K562 (cell line): Measurements from ENCODE around the gene DSEL. TPM values are rescaled to one million over a fixed set of nuclear protein-coding genes. Genes with fewer than 3 reads are reported as not detected.

Experiments
- ATAC-seq: fragments of 200-7000 bp; cut with Tn5 transposase; 3 replicates; pipeline ENCODE4 v1.9.1; 2020; ENCODE audit warnings: moderate library complexity
- BruUV-seq: library from RNA; stranded (reverse); fragments of 400-500 nt; replicated peaks from 2 replicates; lab custom pipeline; 2021; lab: Mats Ljungman, UMichigan
- CTCF ChIA-PET: fragments of 300-600 bp; formaldehyde crosslinking; extraction: SDS; loops from one replicate; lab custom pipeline; 2021; ENCODE audit warnings: low intra/inter-chr PET ratio; lab: Yijun Ruan, JAX
- POLR2A ChIA-PET: fragments of 300-600, 350-650 bp; sonication (Branson Sonifier 250); formaldehyde crosslinking; extraction: SDS; loops from one replicate; lab custom pipeline; 2021; ENCODE audit warnings: antibody characterized with exemption, inconsistent platforms; lab: Yijun Ruan, JAX
- DNase-seq, 4 experiments: peaks; one replicate each; pipeline versions ENCODE4 v3.0.0 to v3.0.0-alpha.2; 2011 to 2018; ENCODE audit warnings: low spot score in 3 of 4, mixed read lengths in 3 of 4; ENCODE audit errors: extremely low read depth in 1 of 4
- FAIRE-seq: peaks from 2 replicates; lab custom pipeline; 2011; peaks lifted over from hg19 to GRCh38; lab: Jason Lieb, UNC
- H2AFZ ChIP-seq: 2 replicates; pipeline ENCODE4 v1.6.0; 2011; ENCODE audit warnings: low read depth, low read length, control low read depth, inconsistent platforms
- H3K27ac ChIP-seq: fragments of 200-600 bp; 3 replicates; pipeline ENCODE4 v1.8.0; 2011; ENCODE audit warnings: low read depth, mild to moderate bottlenecking, control low read depth, inconsistent platforms, low read length, moderate library complexity, mixed read lengths; ENCODE audit errors: extremely low read depth
- H3K27me3 ChIP-seq, 2 experiments: fragments of 300-600 bp in 1 of 2; 2 replicates in 1 of 2; 3 replicates in 1 of 2; pipeline versions ENCODE4 v1.6.0 to v1.8.0; 2011; ENCODE audit warnings: inconsistent platforms in 2 of 2, low read length in 2 of 2, mild to moderate bottlenecking in 1 of 2, mixed read lengths in 1 of 2, moderate library complexity in 1 of 2; ENCODE audit not compliant: control insufficient read depth in 2 of 2, insufficient read depth in 2 of 2
- H3K36me3 ChIP-seq: fragments of 300-600 bp; 3 replicates; pipeline ENCODE4 v1.8.0; 2011; ENCODE audit warnings: mild to moderate bottlenecking, low read length, inconsistent platforms; ENCODE audit not compliant: control insufficient read depth, insufficient read depth
- H3K4me1 ChIP-seq, 2 experiments: fragments of 200-600 bp in 1 of 2; replicated peaks in 1 of 2; 2 replicates in 1 of 2; 3 replicates in 1 of 2; pipeline versions ENCODE4 v1.5.1 to v1.8.0; 2011; ENCODE audit warnings: inconsistent platforms in 2 of 2, low read length in 2 of 2, mild to moderate bottlenecking in 1 of 2, mixed read lengths in 1 of 2, moderate library complexity in 1 of 2; ENCODE audit not compliant: control insufficient read depth in 2 of 2, insufficient read depth in 2 of 2
- H3K4me2 ChIP-seq: 2 replicates; pipeline ENCODE4 v1.6.1; 2011; ENCODE audit warnings: low read length, control low read depth, inconsistent platforms, mixed read lengths; ENCODE audit not compliant: insufficient read depth
- H3K4me3 ChIP-seq: fragments of 200-600 bp; sonication (generic), shearing (Covaris generic); 2 replicates; pipeline ENCODE4 v1.5.1; 2016; ENCODE audit warnings: control low read depth, inconsistent platforms
- H3K79me2 ChIP-seq: fragments of 200-600 bp; 3 replicates; pipeline ENCODE4 v1.8.0; 2011; ENCODE audit warnings: low read length, inconsistent platforms; ENCODE audit not compliant: control insufficient read depth, insufficient read depth
- H3K9ac ChIP-seq, 2 experiments: 2 replicates each; pipeline versions ENCODE4 v1.6.0 to v1.6.1; 2011; ENCODE audit warnings: low read depth in 2 of 2, low read length in 2 of 2, control low read depth in 1 of 2, inconsistent platforms in 1 of 2, mild to moderate bottlenecking in 1 of 2, mixed read lengths in 1 of 2; ENCODE audit not compliant: insufficient read depth in 1 of 2
- H3K9me1 ChIP-seq: one replicate; pipeline ENCODE4 v1.6.0; 2011; ENCODE audit warnings: inconsistent platforms, mild to moderate bottlenecking, low read length, moderate library complexity; ENCODE audit not compliant: control insufficient read depth, insufficient read depth
- H3K9me3 ChIP-seq: replicated peaks from 2 replicates; pipeline ENCODE4 v1.5.1; 2011; ENCODE audit warnings: low read depth, low read length, inconsistent platforms; ENCODE audit not compliant: control insufficient read depth, insufficient read depth
- H4K20me1 ChIP-seq: replicated peaks from 2 replicates; pipeline ENCODE4 v1.6.1; 2011; ENCODE audit warnings: low read length, inconsistent platforms, mixed read lengths; ENCODE audit not compliant: control insufficient read depth, insufficient read depth
- BHLHE40 ChIP-seq: IDR thresholded peaks from 2 replicates; pipeline ENCODE4 v1.6.1; 2011; ENCODE audit warnings: low read length, improper control_type of control experiment
- CXXC5 ChIP-seq: fragments of 250-450 bp; sonication (Bioruptor Pico); IDR thresholded peaks from 2 replicates; pipeline ENCODE4 v1.8.0; 2022; ENCODE audit warnings: inconsistent platforms, mild to moderate bottlenecking, moderate library complexity
- FOXP1 ChIP-seq: sonication (generic); formaldehyde crosslinking; IDR thresholded peaks from 2 replicates; pipeline ENCODE4 v1.8.0; 2022; ENCODE audit warnings: mild to moderate bottlenecking, missing genetic modification reagents
- HMGXB4 ChIP-seq: sonication (generic); formaldehyde crosslinking; IDR thresholded peaks from 2 replicates; pipeline ENCODE4 v1.8.1; 2023; ENCODE audit warnings: mild to moderate bottlenecking, missing genetic modification reagents
- KLF13 ChIP-seq: fragments of 450-650 bp; IDR thresholded peaks from 2 replicates; pipeline ENCODE4 v1.6.1; 2016; ENCODE audit warnings: missing genetic modification characterization, low read depth, mild to moderate bottlenecking, missing compliant biosample characterization, moderate library complexity, borderline replicate concordance
- STAT5B ChIP-seq: fragments of 250-450 bp; sonication (Bioruptor Pico); IDR thresholded peaks from 2 replicates; pipeline ENCODE4 v1.8.0; 2021; ENCODE audit warnings: mild to moderate bottlenecking, inconsistent platforms
- TCF7L2 ChIP-seq: fragments of 150-350 bp; IDR thresholded peaks from 2 replicates; pipeline ENCODE4 v1.6.1; 2016; ENCODE audit warnings: low read depth, mild to moderate bottlenecking, low read length, moderate library complexity
- ZFP91 ChIP-seq: sonication (generic); formaldehyde crosslinking; IDR thresholded peaks from 2 replicates; pipeline ENCODE4 v1.8.0; 2022; ENCODE audit warnings: mild to moderate bottlenecking, missing genetic modification reagents
- ZNF551 ChIP-seq: fragments of 250-450 bp; sonication (Bioruptor Pico); IDR thresholded peaks from 2 replicates; pipeline ENCODE4 v1.5.0; 2021; ENCODE audit warnings: mild to moderate bottlenecking, moderate library complexity
- WGBS: fragments of 100-300 bp; shearing (Covaris generic); methylation state at CpG from one replicate; pipeline ENCODE4 v1.1.6; 2016; ENCODE audit warnings: low coverage, mixed read lengths; ENCODE audit not compliant: insufficient coverage; ENCODE audit errors: missing lambda C conversion rate; 5-methylcytosine and 5-hydroxymethylcytosine counted together
- in situ Hi-C: fragments of 300-500 bp; cut with MboI; formaldehyde crosslinking; loops from 4 replicates; pipeline ENCODE4 v1.15.0; 2018; ENCODE audit warnings: inconsistent platforms, mixed read lengths
- intact Hi-C: fragments of 100-400 bp; cut with micrococcal nuclease; formaldehyde crosslinking; loops from 2 replicates; pipeline ENCODE4 v1.14.2; 2022
- polyA plus RNA-seq, 8 experiments: library from polyadenylated mRNA; depleted of rRNA in 4 of 8; stranded (reverse) in 5 of 8; unstranded in 3 of 8; fragments of >200 nt; fragmentation: Nextera tagmentation in 2 of 8; fragmentation: Illumina TruSeq in 1 of 8; extraction: Ambion mirVana in 2 of 8; extraction: Trizol in 1 of 8; gene quantifications; 2 replicates each; pipeline versions ENCODE4 v1.2.1 to v1.2.3, GENCODE V29; 2011 to 2014; ENCODE audit warnings: inconsistent platforms in 1 of 8, missing spikeins in 1 of 8
- total RNA-seq, 7 experiments: library from RNA; depleted of rRNA in 6 of 7; stranded (reverse); fragments of >200 nt in 6 of 7; fragmentation: Illumina TruSeq in 2 of 7; extraction: Trizol in 2 of 7; gene quantifications; 2 replicates each; pipeline versions ENCODE4 v1.2.1 to v1.2.3, GENCODE V29; 2011 to 2021; ENCODE audit warnings: low replicate concordance in 1 of 7

Gene DSEL
- total and polyA plus RNA-seq, 9 of the 15 experiments (the other 6 are each of a cell fraction or from before 2014, with no cell fraction given): under 0.01 to 0.04 (median 0.01) TPM; not detected in 3

GRCh38 chr18:67504739-67505138, 11.8 kb downstream of the DSEL start:
- Histone ChIP-seq H3K36me3 (no peaks in the 10 kb centered on the region), H2AFZ (no peak overlapping the region), H3K4me3 (no peak overlapping the region), H3K27ac (no peak overlapping the region), H4K20me1 (no peaks in the 10 kb centered on the region), H3K9ac (no peak overlapping the region), H3K4me1 (no peaks in the 10 kb centered on the region), H3K9me1 (no peaks in the 10 kb centered on the region), H3K27me3 (no peaks in the 10 kb centered on the region), H3K9me3 (no peaks in the 10 kb centered on the region), H3K79me2 (no peaks in the 10 kb centered on the region), H3K4me2 (no peak overlapping the region)
- no peak for ATAC-seq
- ChIA-PET POLR2A (no interaction called here), CTCF (no interaction called here)
- in situ Hi-C loops (no loop called here), intact Hi-C loops (no loop called here)
- WGBS: no CpG with 5 or more reads among the region's 1 CpG
- BruUV-seq: no TSS peak
- TF ChIP-seq KLF13: no peak
- no peak for TF ChIP-seq CXXC5 (CRISPR knock-in tag)
- TF ChIP-seq STAT5B: no peak
- TF ChIP-seq BHLHE40: no peak
- no peak for TF ChIP-seq FOXP1 (CRISPR knock-in tag)
- TF ChIP-seq HMGXB4 (CRISPR knock-in tag): no peak
- no peak for TF ChIP-seq TCF7L2
- TF ChIP-seq ZFP91 (CRISPR knock-in tag): no peak
- TF ChIP-seq ZNF551: no peak
- no peak for FAIRE-seq
- no peak for DNase-seq
